ENCODE results near the gene PSEN2.

Gene PSEN2

DNA sequence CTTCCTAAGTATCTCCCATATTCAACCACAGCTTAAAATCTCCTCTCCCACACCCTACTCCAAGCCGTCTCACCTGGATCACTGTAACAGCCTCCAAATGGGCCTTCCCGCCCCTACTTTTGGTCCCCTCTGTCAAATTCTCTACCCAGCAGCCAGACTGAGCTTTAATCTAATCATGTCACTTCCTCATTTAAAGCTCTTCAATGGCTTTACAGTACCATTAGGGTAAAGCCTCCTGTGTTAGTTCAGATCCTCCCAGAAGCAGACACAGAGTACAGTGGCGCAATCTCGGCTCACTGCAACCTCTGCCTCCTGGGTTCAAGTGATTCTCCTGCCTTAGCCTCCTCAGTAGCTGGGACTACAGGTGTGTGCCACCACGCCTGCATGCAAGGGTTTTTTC is 46.8 kb upstream of the PSEN2 start:
- TF ChIP-seq, protein P1, sequence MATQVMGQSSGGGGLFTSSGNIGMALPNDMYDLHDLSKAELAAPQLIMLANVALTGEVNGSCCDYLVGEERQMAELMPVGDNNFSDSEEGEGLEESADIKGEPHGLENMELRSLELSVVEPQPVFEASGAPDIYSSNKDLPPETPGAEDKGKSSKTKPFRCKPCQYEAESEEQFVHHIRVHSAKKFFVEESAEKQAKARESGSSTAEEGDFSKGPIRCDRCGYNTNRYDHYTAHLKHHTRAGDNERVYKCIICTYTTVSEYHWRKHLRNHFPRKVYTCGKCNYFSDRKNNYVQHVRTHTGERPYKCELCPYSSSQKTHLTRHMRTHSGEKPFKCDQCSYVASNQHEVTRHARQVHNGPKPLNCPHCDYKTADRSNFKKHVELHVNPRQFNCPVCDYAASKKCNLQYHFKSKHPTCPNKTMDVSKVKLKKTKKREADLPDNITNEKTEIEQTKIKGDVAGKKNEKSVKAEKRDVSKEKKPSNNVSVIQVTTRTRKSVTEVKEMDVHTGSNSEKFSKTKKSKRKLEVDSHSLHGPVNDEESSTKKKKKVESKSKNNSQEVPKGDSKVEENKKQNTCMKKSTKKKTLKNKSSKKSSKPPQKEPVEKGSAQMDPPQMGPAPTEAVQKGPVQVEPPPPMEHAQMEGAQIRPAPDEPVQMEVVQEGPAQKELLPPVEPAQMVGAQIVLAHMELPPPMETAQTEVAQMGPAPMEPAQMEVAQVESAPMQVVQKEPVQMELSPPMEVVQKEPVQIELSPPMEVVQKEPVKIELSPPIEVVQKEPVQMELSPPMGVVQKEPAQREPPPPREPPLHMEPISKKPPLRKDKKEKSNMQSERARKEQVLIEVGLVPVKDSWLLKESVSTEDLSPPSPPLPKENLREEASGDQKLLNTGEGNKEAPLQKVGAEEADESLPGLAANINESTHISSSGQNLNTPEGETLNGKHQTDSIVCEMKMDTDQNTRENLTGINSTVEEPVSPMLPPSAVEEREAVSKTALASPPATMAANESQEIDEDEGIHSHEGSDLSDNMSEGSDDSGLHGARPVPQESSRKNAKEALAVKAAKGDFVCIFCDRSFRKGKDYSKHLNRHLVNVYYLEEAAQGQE (IDR thresholded peaks at IDR 0.05; ENCODE audit: insufficient replicate concordance, low read depth), result no peak
- TF ChIP-seq SPI1 (IDR thresholded peaks at IDR 0.05; ENCODE audit: borderline replicate concordance, low read depth), result peak; percentile 95
- DNase-seq (ENCODE audit: low read depth in 1 of 2, low spot score in 1 of 2), result peak in 1 of 2 experiments; percentile 45
- H3K4me3 ChIP-seq (replicated peaks; ENCODE audit: insufficient read depth, low read length), result no peak overlapping the region

DNA sequence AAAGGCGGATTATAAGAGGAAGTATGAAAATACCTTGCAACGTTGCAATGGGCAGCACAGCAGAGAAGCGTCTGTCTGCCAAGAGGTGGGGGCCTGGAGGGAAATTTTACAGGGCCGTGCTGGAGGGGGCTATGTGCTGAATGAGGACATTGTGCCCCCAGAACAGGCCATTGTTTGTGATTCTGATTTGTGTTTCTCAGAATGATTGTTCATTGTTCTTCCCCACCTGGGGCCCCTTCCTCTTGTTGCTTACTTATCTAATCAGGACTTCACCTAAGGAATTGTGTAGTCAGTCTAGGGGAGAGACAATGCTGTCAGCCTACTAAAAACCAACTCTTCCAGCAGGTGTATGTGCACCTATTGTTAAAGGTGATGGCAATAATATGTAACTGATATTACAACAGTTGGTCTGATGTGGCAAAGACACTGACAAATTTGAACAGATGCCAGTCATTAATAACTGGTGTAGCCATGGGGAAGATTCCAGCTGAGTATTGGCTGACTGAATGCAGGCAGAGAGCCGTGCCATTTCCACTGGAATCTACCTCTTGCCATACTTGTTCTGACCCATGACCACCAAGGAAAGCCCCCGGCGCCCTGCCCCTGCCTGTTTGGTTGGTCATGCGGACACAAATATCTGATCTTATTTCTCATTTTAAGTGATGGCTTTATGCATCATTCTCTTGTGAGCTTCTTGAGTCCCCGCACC is 45.2 kb upstream of the PSEN2 start:
- TF ChIP-seq, protein P2, sequence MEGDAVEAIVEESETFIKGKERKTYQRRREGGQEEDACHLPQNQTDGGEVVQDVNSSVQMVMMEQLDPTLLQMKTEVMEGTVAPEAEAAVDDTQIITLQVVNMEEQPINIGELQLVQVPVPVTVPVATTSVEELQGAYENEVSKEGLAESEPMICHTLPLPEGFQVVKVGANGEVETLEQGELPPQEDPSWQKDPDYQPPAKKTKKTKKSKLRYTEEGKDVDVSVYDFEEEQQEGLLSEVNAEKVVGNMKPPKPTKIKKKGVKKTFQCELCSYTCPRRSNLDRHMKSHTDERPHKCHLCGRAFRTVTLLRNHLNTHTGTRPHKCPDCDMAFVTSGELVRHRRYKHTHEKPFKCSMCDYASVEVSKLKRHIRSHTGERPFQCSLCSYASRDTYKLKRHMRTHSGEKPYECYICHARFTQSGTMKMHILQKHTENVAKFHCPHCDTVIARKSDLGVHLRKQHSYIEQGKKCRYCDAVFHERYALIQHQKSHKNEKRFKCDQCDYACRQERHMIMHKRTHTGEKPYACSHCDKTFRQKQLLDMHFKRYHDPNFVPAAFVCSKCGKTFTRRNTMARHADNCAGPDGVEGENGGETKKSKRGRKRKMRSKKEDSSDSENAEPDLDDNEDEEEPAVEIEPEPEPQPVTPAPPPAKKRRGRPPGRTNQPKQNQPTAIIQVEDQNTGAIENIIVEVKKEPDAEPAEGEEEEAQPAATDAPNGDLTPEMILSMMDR (IDR thresholded peaks at IDR 0.05; ENCODE audit: insufficient read depth, low read length), result no peak
- TF ChIP-seq GABPA (IDR thresholded peaks at IDR 0.05; ENCODE audit: low read depth) (no peak), POLR2AphosphoS5 (IDR thresholded peaks at IDR 0.05; ENCODE audit: low read depth) (no peak), SPI1 (IDR thresholded peaks at IDR 0.05; ENCODE audit: borderline replicate concordance, low read depth) (no peak)
- TF ChIP-seq, protein P1 (IDR thresholded peaks at IDR 0.05; ENCODE audit: insufficient replicate concordance, low read depth), result no peak
- H3K27ac ChIP-seq (replicated peaks), result no peak overlapping the region
- DNase-seq (ENCODE audit: low read depth in 1 of 2, low spot score in 1 of 2), result no peak

More for the DNA sequence above, 46.8 kb upstream of the PSEN2 start:
- Histone ChIP-seq H3K27me3 (ENCODE audit: insufficient read depth, poor library complexity, severe bottlenecking) (no peaks in the 10 kb centered on the region), H3K27ac (replicated peaks) (no peak overlapping the region)

DNA sequence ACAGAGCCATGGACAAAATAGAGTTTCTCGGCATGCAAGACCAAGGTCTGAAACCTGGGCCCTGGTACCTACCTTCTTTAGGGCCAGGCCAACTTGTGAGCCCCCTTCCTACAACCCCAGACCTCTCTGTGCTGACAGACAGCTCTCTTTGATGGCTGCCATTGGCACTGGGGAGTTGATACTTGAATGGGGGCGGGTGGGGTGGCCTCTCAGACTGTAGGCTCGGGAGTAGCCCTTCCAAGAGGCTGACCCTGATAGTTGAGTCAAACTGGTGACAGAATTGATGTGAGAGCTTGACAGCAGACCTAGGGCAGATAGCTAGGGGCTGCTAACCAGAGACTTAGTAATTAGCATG is 44.7 kb upstream of the PSEN2 start:
- DNase-seq (ENCODE audit: low read depth in 1 of 2, low spot score in 1 of 2), result no peak
- Histone ChIP-seq H3K4me3 (replicated peaks; ENCODE audit: insufficient read depth, low read length) (no peak overlapping the region), H3K27me3 (ENCODE audit: insufficient read depth, poor library complexity, severe bottlenecking) (no peaks in the 10 kb centered on the region), H3K27ac (replicated peaks) (no peak overlapping the region)
- TF ChIP-seq SPI1 (IDR thresholded peaks at IDR 0.05; ENCODE audit: borderline replicate concordance, low read depth) (no peak), GABPA (IDR thresholded peaks at IDR 0.05; ENCODE audit: low read depth) (no peak), POLR2AphosphoS5 (IDR thresholded peaks at IDR 0.05; ENCODE audit: low read depth) (no peak)
- TF ChIP-seq, protein P2 (IDR thresholded peaks at IDR 0.05; ENCODE audit: insufficient read depth, low read length), result no peak
- TF ChIP-seq, protein P1 (IDR thresholded peaks at IDR 0.05; ENCODE audit: insufficient replicate concordance, low read depth), result no peak

More for the DNA sequence above, 45.2 kb upstream of the PSEN2 start:
- Histone ChIP-seq H3K27me3 (ENCODE audit: insufficient read depth, poor library complexity, severe bottlenecking) (no peaks in the 10 kb centered on the region), H3K4me3 (replicated peaks; ENCODE audit: insufficient read depth, low read length) (no peak overlapping the region)
